ENCODE results near the gene CRTC2.

DNA sequence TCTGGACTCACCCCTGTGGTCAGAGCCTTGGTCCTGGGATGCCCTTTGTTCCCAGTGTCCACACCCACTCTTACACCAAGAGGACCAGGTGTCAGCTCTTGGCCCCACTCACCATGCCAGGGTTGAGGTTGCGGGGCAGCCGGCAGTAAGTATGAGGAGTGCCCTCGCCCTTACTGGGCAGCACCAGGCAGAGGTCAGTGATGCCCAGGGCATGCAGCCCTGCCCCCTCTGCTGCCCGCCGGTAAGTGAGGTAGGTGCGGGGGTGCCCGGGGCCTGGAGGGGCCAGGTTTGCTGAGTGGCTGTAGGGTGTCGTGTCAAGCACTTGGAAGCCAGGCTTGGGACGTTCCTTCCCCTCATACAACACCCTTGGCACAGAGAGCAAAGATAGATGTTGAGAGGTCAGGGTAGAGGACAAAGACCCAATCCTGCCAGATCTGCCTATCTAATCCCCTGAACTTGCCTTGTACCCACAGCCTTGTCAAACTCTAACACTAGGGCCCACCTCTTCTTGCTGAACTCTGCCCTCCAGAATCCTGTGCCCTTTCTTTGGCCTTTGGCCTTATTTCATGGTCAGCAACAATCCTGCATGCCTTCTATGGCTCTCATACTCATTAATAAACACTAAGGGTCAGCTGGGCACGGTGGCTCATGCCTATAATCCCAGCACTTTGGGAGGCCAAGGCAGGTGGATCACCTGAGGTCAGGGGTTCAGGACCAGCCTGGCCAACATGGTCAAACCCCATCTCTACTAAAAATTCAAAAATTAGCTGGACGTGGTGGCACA lies 15.5 kb downstream of the CRTC2 start:
- TF ChIP-seq CTCF (IDR thresholded peaks at IDR 0.05) (no peak), POLR2A (IDR thresholded peaks at IDR 0.05) (no peak)

Measured in adrenal gland (tissue), 5 donors.